HG02852 (cell line): ENCODE data around the gene MUC5AC.

Source experiments
- ATAC-seq: cut with Tn5 transposase; IDR thresholded peaks from one replicate; pipeline ENCODE4 v1.9.1; 2021; ENCODE audit warnings: mild to moderate bottlenecking, moderate library complexity; ENCODE audit not compliant: unreplicated experiment

MUC5AC gene

DNA sequence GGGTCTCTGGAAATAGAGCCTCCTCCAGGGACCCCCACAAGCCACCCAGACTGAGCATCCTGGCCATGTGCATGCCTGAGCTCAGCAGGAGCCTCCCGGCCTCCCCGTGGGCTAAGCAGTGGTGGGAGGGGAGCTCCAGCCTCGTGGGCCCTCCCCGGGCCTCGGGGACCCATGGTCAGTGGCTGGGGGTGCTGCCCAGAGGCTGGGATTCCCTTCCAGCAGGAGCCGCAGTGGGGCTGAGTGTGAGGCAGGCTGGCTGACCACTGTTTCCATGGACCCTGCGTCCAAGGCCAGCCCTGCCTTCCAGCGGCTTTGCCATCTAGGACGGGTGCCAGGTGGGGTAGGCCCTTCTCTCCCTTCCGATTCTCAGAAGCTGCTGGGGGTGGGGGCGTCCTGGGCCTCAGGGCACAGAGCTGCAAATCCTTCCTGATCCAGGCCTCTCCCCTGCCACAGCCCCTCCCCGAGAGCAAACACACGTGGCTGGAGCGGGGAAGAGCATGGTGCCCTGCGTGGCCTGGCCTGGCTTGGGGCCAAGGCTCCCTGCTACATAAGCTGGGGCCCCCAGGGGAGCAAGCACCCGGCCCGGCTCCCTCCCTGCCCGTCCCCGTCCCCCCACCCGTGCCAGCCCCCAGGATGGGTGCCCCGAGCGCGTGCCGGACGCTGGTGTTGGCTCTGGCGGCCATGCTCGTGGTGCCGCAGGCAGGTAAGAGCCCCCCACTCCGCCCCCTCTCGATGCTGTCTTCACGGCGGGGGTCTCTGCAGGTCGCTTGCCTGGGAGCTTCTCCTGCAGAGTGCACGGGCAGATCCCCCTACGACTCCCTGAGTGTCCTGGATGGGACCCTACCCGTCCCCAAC lies 65.0 kb downstream of the MUC5AC start, which contains the start of gene MUC5B:
MUC5B (plus strand) TSS at position 576 of the 855 bp plus-strand sequence; CDS start at position 634, 58 bp downstream.
- ATAC-seq = no peak

GRCh38 chr11:1223346-1224110 lies 65.8 kb downstream of the MUC5AC start:
- ATAC-seq = no peak

- ATAC-seq = no peak
Measured at GRCh38 chr11:1224111-1224490, 66.3 kb downstream of the MUC5AC start.

GRCh38 chr11:1224491-1225385 lies 67.0 kb downstream of the MUC5AC start:
- ATAC-seq = no peak

GRCh38 chr11:1225386-1226225 lies 67.9 kb downstream of the MUC5AC start:
- ATAC-seq = no peak

DNA sequence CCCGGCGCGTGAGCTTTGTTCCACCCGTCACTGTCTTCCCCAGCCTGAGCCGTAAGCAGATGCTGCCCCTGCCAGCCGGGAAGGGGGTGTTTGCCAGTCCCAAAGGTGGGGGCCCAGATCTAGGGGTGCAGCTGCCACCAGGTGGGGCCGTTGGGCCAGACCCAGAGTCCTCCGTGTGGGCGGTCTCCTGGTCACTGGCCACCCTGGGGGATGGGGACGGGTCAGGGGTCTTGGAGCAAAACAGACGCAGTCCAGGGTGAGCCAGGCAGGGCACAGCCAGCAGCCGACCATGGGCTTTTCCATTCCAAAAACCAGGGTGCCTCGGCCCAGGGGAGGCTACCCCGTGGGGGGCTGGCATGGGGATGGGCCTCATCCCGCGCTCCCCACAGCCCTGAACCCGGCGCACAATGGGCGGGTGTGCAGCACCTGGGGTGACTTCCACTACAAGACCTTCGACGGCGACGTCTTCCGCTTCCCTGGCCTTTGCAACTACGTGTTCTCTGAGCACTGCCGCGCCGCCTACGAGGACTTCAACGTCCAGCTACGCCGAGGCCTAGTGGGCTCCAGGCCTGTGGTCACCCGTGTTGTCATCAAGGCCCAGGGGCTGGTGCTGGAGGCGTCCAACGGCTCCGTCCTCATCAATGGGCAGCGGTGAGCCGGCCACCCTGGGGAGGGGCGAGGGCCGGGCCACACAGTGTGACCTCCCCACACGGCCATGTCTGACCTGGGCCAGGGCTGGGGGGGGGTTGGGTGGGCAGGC lies 68.7 kb downstream of the MUC5AC start:
- no peak for ATAC-seq

DNA sequence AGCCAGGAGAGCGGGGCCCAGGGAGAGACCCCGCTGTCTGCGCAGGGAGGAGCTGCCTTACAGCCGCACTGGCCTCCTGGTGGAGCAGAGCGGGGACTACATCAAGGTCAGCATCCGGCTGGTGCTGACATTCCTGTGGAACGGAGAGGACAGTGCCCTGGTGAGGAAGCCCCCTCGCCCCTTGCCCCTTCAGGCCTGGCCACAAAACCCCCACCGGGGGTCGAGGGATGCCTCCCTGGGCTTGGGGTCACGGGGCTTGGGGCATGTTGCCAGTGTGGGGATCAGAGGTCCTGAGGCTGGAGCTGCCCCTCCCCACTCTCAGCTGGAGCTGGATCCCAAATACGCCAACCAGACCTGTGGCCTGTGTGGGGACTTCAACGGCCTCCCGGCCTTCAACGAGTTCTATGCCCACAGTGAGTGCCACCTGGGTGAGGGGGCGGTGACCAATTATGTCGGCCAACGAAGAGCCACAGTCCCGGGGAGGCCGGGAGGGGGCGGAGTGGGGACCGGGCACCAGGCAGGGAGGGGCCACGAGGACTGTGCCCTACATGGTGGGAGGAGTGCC lies 69.3 kb downstream of the MUC5AC start:
- ATAC-seq = no peak

DNA sequence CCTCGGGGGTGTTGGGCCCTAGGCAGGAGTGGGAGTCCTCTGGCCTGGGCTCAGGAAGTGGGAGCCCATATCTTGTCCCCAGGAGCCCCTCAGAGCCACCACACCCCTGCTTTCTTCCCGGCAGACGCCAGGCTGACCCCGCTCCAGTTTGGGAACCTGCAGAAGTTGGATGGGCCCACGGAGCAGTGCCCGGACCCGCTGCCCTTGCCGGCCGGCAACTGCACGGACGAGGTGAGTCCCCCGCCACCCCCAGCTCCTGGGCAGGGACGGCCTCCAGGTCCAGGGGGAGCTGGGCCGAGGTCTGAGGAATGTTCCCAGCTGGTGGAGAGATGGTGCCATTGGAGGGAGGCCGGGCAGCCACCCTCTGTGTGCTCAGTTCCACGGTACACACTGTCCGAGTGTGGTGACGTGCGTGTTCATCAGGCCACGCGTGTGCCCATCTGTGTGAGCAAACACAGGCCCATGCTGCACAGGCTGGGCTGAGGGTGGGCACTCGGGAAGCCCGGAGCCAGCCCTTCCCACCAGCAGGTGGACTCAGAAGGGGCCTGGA lies 69.9 kb downstream of the MUC5AC start:
- ATAC-seq = no peak

GRCh38 chr11:1228101-1228821 lies 70.5 kb downstream of the MUC5AC start:
- ATAC-seq = no peak

- ATAC-seq = no peak
Measured at GRCh38 chr11:1228921-1229451, 71.2 kb downstream of the MUC5AC start.

DNA sequence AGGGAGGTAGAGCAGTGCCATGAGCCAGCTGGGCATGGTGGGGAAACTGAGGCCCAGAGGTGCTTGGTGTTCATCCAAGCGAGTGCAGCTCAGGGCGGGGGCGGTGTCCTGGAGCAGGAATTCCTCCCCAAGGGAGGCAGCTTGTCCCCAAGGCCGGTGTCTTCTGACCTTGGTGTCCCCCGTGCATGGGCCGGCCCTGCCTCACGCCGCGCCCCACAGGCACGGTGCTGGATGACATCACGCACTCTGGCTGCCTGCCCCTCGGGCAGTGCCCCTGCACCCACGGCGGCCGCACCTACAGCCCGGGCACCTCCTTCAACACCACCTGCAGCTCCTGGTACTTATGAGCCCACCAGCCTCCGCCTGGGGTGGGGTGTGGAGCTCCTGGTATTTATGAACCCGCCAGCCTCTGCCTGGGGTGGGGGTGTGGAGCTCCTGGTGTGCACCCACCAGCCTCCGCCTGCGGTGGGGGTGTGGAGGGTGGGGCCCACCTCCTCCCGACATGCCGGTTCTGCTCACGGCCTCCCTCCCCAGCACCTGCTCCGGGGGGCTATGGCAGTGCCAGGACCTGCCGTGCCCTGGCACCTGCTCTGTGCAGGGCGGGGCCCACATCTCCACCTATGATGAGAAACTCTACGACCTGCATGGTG lies 71.8 kb downstream of the MUC5AC start:
- no peak for ATAC-seq

- ATAC-seq = no peak
Measured at GRCh38 chr11:1230121-1230455, 72.3 kb downstream of the MUC5AC start.

DNA sequence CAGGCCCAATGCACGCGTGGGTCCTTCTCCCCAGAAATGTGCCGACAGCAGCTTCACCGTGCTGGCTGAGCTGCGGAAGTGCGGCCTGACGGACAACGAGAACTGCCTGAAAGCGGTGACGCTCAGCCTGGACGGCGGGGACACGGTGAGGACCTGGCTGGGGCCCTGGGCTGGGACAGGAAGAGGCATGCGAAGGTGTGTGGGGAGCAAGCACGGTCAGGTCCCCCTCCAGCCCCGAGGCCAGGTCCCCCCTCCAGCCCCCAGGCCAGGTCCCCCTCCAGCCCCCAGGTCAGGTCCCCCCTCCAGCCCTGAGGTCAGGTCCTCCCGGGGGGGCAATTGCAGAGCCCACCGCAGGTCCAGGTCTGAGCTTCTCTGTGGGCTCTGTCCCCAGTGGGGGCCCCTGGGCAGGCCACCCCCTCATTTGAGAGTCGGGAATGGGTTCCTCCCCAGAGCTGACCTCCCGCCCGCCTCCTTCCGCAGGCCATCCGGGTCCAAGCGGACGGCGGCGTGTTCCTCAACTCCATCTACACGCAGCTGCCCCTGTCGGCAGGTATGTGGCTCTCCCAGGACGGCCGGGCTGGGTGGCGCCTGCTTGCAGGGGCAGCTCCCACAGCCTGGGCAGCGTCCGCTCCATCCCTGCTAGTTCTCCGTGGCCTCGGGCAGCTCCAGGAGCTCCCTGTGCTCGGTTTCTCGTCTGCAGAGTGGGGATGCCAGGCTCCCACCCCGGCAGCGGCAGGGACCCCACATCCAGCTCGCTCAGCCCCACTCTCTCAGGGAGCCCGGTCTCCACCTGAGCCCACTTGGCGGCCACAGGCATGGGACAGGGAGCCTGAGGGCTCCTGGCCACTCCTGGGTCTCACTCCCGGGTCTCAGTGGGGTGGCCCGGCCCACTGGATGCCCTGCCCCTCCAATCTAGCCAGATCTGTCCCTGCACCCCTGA lies 73.0 kb downstream of the MUC5AC start:
- ATAC-seq = no peak

GRCh38 chr11:1231396-1232020 lies 73.8 kb downstream of the MUC5AC start:
- ATAC-seq = no peak

GRCh38 chr11:1232021-1232882 lies 74.5 kb downstream of the MUC5AC start:
- no peak for ATAC-seq
